HG03565 (cell line): ENCODE data around the gene GYG2.
"Not testable (repeated sequence)": the region's sequence is repeated elsewhere in the genome, so short reads cannot be mapped to it uniquely, and the experiment has no call there.

ENCODE experiments used
- ATAC-seq: cut with Tn5 transposase; IDR thresholded peaks from one replicate; pipeline ENCODE4 v1.9.1; 2021; ENCODE audit warnings: mild to moderate bottlenecking, moderate library complexity; ENCODE audit not compliant: unreplicated experiment

The GYG2 gene

GRCh38 chrX:2812161-2812907, 16.4 kb upstream of the GYG2 start:
- not testable (repeated sequence) for ATAC-seq

- no peak for ATAC-seq
Measured at GRCh38 chrX:2817036-2817435, 11.7 kb upstream of the GYG2 start.

- ATAC-seq = no peak
Measured at GRCh38 chrX:2819345-2820135, 9.2 kb upstream of the GYG2 start.

GRCh38 chrX:2820136-2820771, 8.5 kb upstream of the GYG2 start:
- no peak for ATAC-seq

GRCh38 chrX:2823795-2824386, 4.8 kb upstream of the GYG2 start:
- ATAC-seq = no peak

GRCh38 chrX:2824886-2825285, 3.8 kb upstream of the GYG2 start:
- no peak for ATAC-seq

GRCh38 chrX:2828959-2829411, 255 bp downstream of the GYG2 start:
- no peak for ATAC-seq

- no peak for ATAC-seq
Measured at GRCh38 chrX:2829469-2830246, 928 bp downstream of the GYG2 start.

- ATAC-seq = no peak
Measured at GRCh38 chrX:2831471-2832228, 2.9 kb downstream of the GYG2 start.

GRCh38 chrX:2837961-2838360, 9.2 kb downstream of the GYG2 start:
- no peak for ATAC-seq

- no peak for ATAC-seq
Measured at GRCh38 chrX:2840961-2841360, 12.2 kb downstream of the GYG2 start.

GRCh38 chrX:2841537-2841936, 12.8 kb downstream of the GYG2 start:
- ATAC-seq = no peak

GRCh38 chrX:2846992-2847391, 18.3 kb downstream of the GYG2 start:
- ATAC-seq = no peak

- ATAC-seq = no peak
Measured at GRCh38 chrX:2848871-2849301, 20.2 kb downstream of the GYG2 start.

GRCh38 chrX:2854918-2855317, 26.2 kb downstream of the GYG2 start:
- ATAC-seq = no peak

GRCh38 chrX:2855761-2856160, 27.0 kb downstream of the GYG2 start:
- ATAC-seq = no peak

GRCh38 chrX:2857566-2857965, 28.8 kb downstream of the GYG2 start:
- no peak for ATAC-seq

- no peak for ATAC-seq
Measured at GRCh38 chrX:2859197-2859797, 30.6 kb downstream of the GYG2 start.

GRCh38 chrX:2862404-2862803, 33.7 kb downstream of the GYG2 start:
- ATAC-seq = no peak
